Trophoblast cell (in vitro differentiated cells and primary cell): Measurements from ENCODE around the gene IQCK.
A peak's percentile ranks its signal among the peaks of the same experiment; 100 is the strongest.

ENCODE experiments used
- DNase-seq, 2 donors: peaks; one replicate each; pipeline ENCODE4 v3.0.0-alpha.2; 2016
- H2AFZ ChIP-seq: 2 replicates; pipeline ENCODE4 v1.6.1; 2013; ENCODE audit warnings: low read length, moderate library complexity, mild to moderate bottlenecking; ENCODE audit not compliant: insufficient read depth, poor library complexity
- H2AK5ac ChIP-seq: 2 replicates; pipeline ENCODE4 v1.6.1; 2013; ENCODE audit warnings: mild to moderate bottlenecking, low read length
- H2BK120ac ChIP-seq: 2 replicates; pipeline ENCODE4 v1.6.1; 2013; ENCODE audit warnings: low read length, mild to moderate bottlenecking, moderate library complexity; ENCODE audit not compliant: insufficient read depth, poor library complexity
- H2BK12ac ChIP-seq: 2 replicates; pipeline ENCODE4 v1.6.1; 2013; ENCODE audit warnings: mild to moderate bottlenecking, low read length, moderate library complexity
- H2BK5ac ChIP-seq: 2 replicates; pipeline ENCODE4 v1.6.1; 2013; ENCODE audit warnings: low read length, low read depth, moderate library complexity, mild to moderate bottlenecking; ENCODE audit not compliant: poor library complexity
- H3K14ac ChIP-seq: 2 replicates; pipeline ENCODE4 v1.6.1; 2013; ENCODE audit warnings: mild to moderate bottlenecking, low read length
- H3K18ac ChIP-seq: 2 replicates; pipeline ENCODE4 v1.6.1; 2013; ENCODE audit warnings: mild to moderate bottlenecking, low read length
- H3K23ac ChIP-seq: 2 replicates; pipeline ENCODE4 v1.6.1; 2013; ENCODE audit warnings: low read length
- H3K27ac ChIP-seq: 2 replicates; pipeline ENCODE4 v1.5.1; 2013; ENCODE audit warnings: low read depth, mild to moderate bottlenecking, inconsistent platforms, low read length, moderate library complexity
- H3K27me3 ChIP-seq: 2 replicates; pipeline ENCODE4 v1.6.1; 2013; ENCODE audit warnings: inconsistent platforms, mild to moderate bottlenecking, low read length, moderate library complexity; ENCODE audit not compliant: insufficient read depth
- H3K36me3 ChIP-seq, 2 experiments: 1 replicate in 1 of 2; 2 replicates in 1 of 2; pipeline ENCODE4 v1.6.1; 2013; ENCODE audit warnings: low read length in 2 of 2, mild to moderate bottlenecking in 2 of 2, moderate library complexity in 1 of 2; ENCODE audit not compliant: insufficient read depth in 2 of 2, control insufficient read depth in 1 of 2
- H3K4ac ChIP-seq: 2 replicates; pipeline ENCODE4 v1.6.1; 2013; ENCODE audit warnings: low read depth, mild to moderate bottlenecking, low read length, moderate library complexity
- H3K4me1 ChIP-seq, 2 experiments: 1 replicate in 1 of 2; 2 replicates in 1 of 2; pipeline ENCODE4 v1.6.1; 2013; ENCODE audit warnings: low read length in 2 of 2, mild to moderate bottlenecking in 2 of 2, moderate library complexity in 1 of 2; ENCODE audit not compliant: insufficient read depth in 2 of 2, control insufficient read depth in 1 of 2
- H3K4me2 ChIP-seq: 2 replicates; pipeline ENCODE4 v1.6.1; 2013; ENCODE audit warnings: inconsistent platforms, mild to moderate bottlenecking, low read length, moderate library complexity
- H3K4me3 ChIP-seq: 2 replicates; pipeline ENCODE4 v1.5.1; 2013; ENCODE audit warnings: mild to moderate bottlenecking, low read depth, low read length, inconsistent platforms
- H3K79me1 ChIP-seq: one replicate; pipeline ENCODE4 v1.6.1; 2013; ENCODE audit warnings: low read length
- H3K79me2 ChIP-seq: 2 replicates; pipeline ENCODE4 v1.6.1; 2013; ENCODE audit warnings: low read length, mild to moderate bottlenecking; ENCODE audit not compliant: control insufficient read depth, insufficient read depth, poor library complexity
- H3K9ac ChIP-seq: 2 replicates; pipeline ENCODE4 v1.6.1; 2013; ENCODE audit warnings: mild to moderate bottlenecking, low read length
- H3K9me3 ChIP-seq: 2 replicates; pipeline ENCODE4 v1.6.1; 2013; ENCODE audit warnings: low read depth, mild to moderate bottlenecking, control low read depth, inconsistent platforms, low read length; ENCODE audit not compliant: insufficient read depth
- H4K12ac ChIP-seq: 2 replicates; pipeline ENCODE4 v1.6.1; 2013; ENCODE audit warnings: low read depth, mild to moderate bottlenecking, low read length, moderate library complexity
- H4K8ac ChIP-seq: 2 replicates; pipeline ENCODE4 v1.6.1; 2013; ENCODE audit warnings: low read depth, mild to moderate bottlenecking, low read length, moderate library complexity
- H4K91ac ChIP-seq: one replicate; pipeline ENCODE4 v1.6.1; 2013; ENCODE audit warnings: low read depth, mild to moderate bottlenecking, low read length, moderate library complexity
- WGBS: extraction: QIAGEN DNeasy Blood & Tissue Kit; methylation state at CpG from one replicate; pipeline ENCODE4 v1.1.7; 2013; ENCODE audit warnings: missing lambda C conversion rate; ENCODE audit not compliant: insufficient read length, insufficient coverage; ENCODE audit errors: extremely low coverage; 5-methylcytosine and 5-hydroxymethylcytosine counted together

Gene IQCK

GRCh38 chr16:19809693-19810092 lies 91.6 kb downstream of the IQCK start:
- WGBS = no CpG with 5 or more reads among the region's 9 CpGs
- Histone ChIP-seq H3K14ac (no peak overlapping the region), H3K4me2 (no peak overlapping the region), H2BK120ac (no peak overlapping the region), H3K27ac (no peak overlapping the region), H3K9me3 (peaks cover 6% of the 10 kb centered on the region), H3K36me3 (no peaks in the 10 kb centered on the region), H4K91ac (no peak overlapping the region), H3K4me1 (no peaks in the 10 kb centered on the region), H3K18ac (no peak overlapping the region), H3K23ac (no peak overlapping the region), H3K79me1 (no peaks in the 10 kb centered on the region), H2AK5ac (no peak overlapping the region), H2AFZ (no peak overlapping the region), H3K79me2 (no peaks in the 10 kb centered on the region), H2BK5ac (no peak overlapping the region), H3K27me3 (no peaks in the 10 kb centered on the region), H3K9ac (no peak overlapping the region), H2BK12ac (no peak overlapping the region), H3K4ac (no peak overlapping the region), H4K12ac (no peak overlapping the region), H3K4me3 (no peak overlapping the region), H4K8ac (no peak overlapping the region)
- no peak for DNase-seq

- no peak overlapping the region for H3K14ac ChIP-seq
- no peaks in the 10 kb centered on the region for H3K27me3 ChIP-seq
These were observed 93.0 kb downstream of the IQCK start for GRCh38 chr16:19810817-19811731.

GRCh38 chr16:19812986-19813385 lies 94.9 kb downstream of the IQCK start:
- Histone ChIP-seq H4K8ac (no peak overlapping the region), H3K4me1 (no peaks in the 10 kb centered on the region), H3K23ac (no peak overlapping the region), H4K12ac (no peak overlapping the region), H3K4me3 (no peak overlapping the region), H3K18ac (no peak overlapping the region), H3K79me2 (no peaks in the 10 kb centered on the region), H2BK120ac (no peak overlapping the region), H4K91ac (no peak overlapping the region), H3K9me3 (no peaks in the 10 kb centered on the region), H3K4ac (no peak overlapping the region), H3K27ac (no peak overlapping the region), H3K36me3 (no peaks in the 10 kb centered on the region), H3K4me2 (no peak overlapping the region), H2AK5ac (no peak overlapping the region), H3K27me3 (no peaks in the 10 kb centered on the region), H2BK12ac (no peak overlapping the region), H3K14ac (no peak overlapping the region), H3K79me1 (no peaks in the 10 kb centered on the region), H2BK5ac (no peak overlapping the region), H2AFZ (no peak overlapping the region), H3K9ac (no peak overlapping the region)
- DNase-seq = no peak

More at GRCh38 chr16:19810817-19811731, 93.0 kb downstream of the IQCK start:
- Histone ChIP-seq H2AK5ac (no peak overlapping the region), H3K4ac (no peak overlapping the region), H3K4me1 (no peaks in the 10 kb centered on the region), H2BK12ac (no peak overlapping the region), H3K9ac (no peak overlapping the region), H2BK120ac (no peak overlapping the region), H2AFZ (no peak overlapping the region), H3K4me3 (no peak overlapping the region), H3K4me2 (no peak overlapping the region), H3K18ac (no peak overlapping the region), H3K27ac (no peak overlapping the region), H3K23ac (no peak overlapping the region), H4K12ac (no peak overlapping the region), H3K79me2 (no peaks in the 10 kb centered on the region), H4K91ac (no peak overlapping the region), H3K9me3 (peaks cover 3% of the 10 kb centered on the region), H3K79me1 (no peaks in the 10 kb centered on the region), H4K8ac (no peak overlapping the region), H3K36me3 (no peaks in the 10 kb centered on the region), H2BK5ac (no peak overlapping the region)
- peak; percentile 5 to 46 for DNase-seq
- no CpG with 5 or more reads among the region's 13 CpGs for WGBS

- no peak overlapping the region for H3K18ac ChIP-seq
- H3K4me3 ChIP-seq = no peak overlapping the region
- H3K4me2 ChIP-seq = no peak overlapping the region
- no peaks in the 10 kb centered on the region for H3K36me3 ChIP-seq
- no peak overlapping the region for H3K27ac ChIP-seq
- peak in 1 of 2 donors; percentile 11 for DNase-seq
- H3K27me3 ChIP-seq = no peaks in the 10 kb centered on the region
- H2BK12ac ChIP-seq = no peak overlapping the region
- no peak overlapping the region for H2BK5ac ChIP-seq
- no peak overlapping the region for H4K91ac ChIP-seq
- H3K79me2 ChIP-seq = no peaks in the 10 kb centered on the region
- no peak overlapping the region for H2BK120ac ChIP-seq
- WGBS = no CpG with 5 or more reads among the region's 2 CpGs
- no peak overlapping the region for H3K9ac ChIP-seq
- no peaks in the 10 kb centered on the region for H3K4me1 ChIP-seq
- no peak overlapping the region for H3K23ac ChIP-seq
- no peaks in the 10 kb centered on the region for H3K79me1 ChIP-seq
- no peak overlapping the region for H3K14ac ChIP-seq
- no peak overlapping the region for H4K8ac ChIP-seq
- H4K12ac ChIP-seq = no peak overlapping the region
- no peaks in the 10 kb centered on the region for H3K9me3 ChIP-seq
- no peak overlapping the region for H2AK5ac ChIP-seq
- no peak overlapping the region for H2AFZ ChIP-seq
- no peak overlapping the region for H3K4ac ChIP-seq
These were observed 97.3 kb downstream of the IQCK start for GRCh38 chr16:19815418-19815817.
